Measurements from ENCODE around the gene SUCO. TPM values are rescaled to one million over a fixed set of nuclear protein-coding genes. Genes with fewer than 3 reads are reported as not detected.
"Not testable (repeated sequence)": the region's sequence is repeated elsewhere in the genome, so short reads cannot be mapped to it uniquely, and the experiment has no call there.

SUCO gene
- total RNA-seq, 1 donor from 2014 or later = 120 TPM

- Mint-ChIP-seq H3K27me3 (ENCODE audit: low read depth) (no peaks in the 10 kb centered on the region), H3K4me3 (no peak overlapping the region), H3K4me1 (peaks cover 13% of the 10 kb centered on the region), H3K27ac (no peak overlapping the region), H3K36me3 (peaks cover 25% of the 10 kb centered on the region), H3K9me3 (peaks cover 20% of the 10 kb centered on the region)
- no peak for DNase-seq (ENCODE audit: low spot score in 2 of 2, unreplicated experiment in 2 of 2)
- TF ChIP-seq CTCF (IDR thresholded peaks at IDR 0.05; ENCODE audit: unreplicated experiment) = no peak
Measured at GRCh38 chr1:172612478-172612877, 79.5 kb downstream of the SUCO start.

DNA sequence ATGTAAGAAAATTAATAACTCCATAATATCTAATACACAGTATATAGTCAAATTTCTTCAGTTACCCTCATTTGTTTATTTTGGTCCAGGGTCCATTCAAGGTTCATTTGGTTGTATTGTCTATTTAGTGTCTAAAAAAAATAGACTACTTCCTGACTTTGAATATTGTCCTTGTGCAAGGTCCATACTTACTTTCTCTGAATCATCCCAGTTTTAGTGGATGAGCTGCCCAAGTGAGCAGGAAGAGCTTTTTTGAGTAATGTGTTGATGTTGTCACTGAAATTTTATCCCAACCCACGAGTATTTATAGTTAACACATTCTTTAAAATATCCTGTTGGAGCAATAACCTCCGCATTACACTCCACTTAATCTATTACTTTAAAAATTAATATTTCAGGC is 80.3 kb downstream of the SUCO start:
- Mint-ChIP-seq H3K36me3 (peaks cover 30% of the 10 kb centered on the region), H3K9me3 (peaks cover 27% of the 10 kb centered on the region), H3K27me3 (ENCODE audit: low read depth) (no peaks in the 10 kb centered on the region), H3K4me1 (peaks cover 6% of the 10 kb centered on the region), H3K4me3 (no peak overlapping the region), H3K27ac (no peak overlapping the region)
- no peak for TF ChIP-seq CTCF (IDR thresholded peaks at IDR 0.05; ENCODE audit: unreplicated experiment)
- DNase-seq (ENCODE audit: low spot score in 2 of 2, unreplicated experiment in 2 of 2) = no peak

DNA sequence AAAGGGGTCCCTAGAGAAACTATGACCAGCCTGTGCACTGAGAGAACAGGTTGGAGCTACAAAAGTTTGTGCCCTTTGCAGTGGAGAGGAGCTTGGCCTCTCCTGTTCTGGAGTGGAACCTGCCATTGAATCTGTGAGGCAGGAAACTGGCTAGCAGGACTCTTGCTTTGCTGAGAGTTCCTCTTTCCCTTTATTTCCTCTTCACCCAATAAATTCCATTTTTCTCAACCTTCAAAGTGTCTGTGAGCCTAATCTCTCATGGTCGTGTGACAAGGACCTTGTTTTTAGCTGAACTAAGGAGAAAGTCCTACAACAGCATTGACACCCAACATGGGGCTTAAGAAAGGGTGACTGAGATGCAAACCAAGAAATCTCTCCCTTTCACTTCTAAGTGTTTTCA is 83.2 kb downstream of the SUCO start:
- Mint-ChIP-seq H3K4me1 (no peaks in the 10 kb centered on the region), H3K4me3 (no peak overlapping the region), H3K9me3 (peaks cover 43% of the 10 kb centered on the region), H3K27me3 (ENCODE audit: low read depth) (no peaks in the 10 kb centered on the region), H3K36me3 (peaks cover 31% of the 10 kb centered on the region), H3K27ac (no peak overlapping the region)
- DNase-seq (ENCODE audit: low spot score in 2 of 2, unreplicated experiment in 2 of 2) = no peak
- no peak for TF ChIP-seq CTCF (IDR thresholded peaks at IDR 0.05; ENCODE audit: unreplicated experiment)

DNA sequence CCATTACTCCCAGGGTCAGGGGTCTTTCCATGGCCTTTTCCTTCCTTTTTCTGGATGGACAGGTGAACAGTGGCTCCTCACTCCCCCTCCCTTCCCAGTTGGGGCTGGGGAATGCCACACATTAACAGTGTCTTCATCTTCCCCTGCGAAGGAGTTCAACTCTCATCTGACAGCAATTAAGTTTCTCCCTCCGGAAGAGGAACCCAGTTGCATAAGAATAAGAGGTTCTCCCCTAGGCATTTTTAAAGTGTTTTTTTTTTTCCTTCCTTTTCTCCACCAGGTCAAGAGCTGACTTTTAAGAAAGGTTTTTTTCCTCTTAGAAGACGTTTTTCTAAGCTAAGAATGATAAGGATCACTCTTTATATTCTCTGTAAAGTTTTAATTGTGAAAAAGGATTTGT is 83.7 kb downstream of the SUCO start:
- Mint-ChIP-seq H3K36me3 (peaks cover 33% of the 10 kb centered on the region), H3K4me3 (no peak overlapping the region), H3K4me1 (no peaks in the 10 kb centered on the region), H3K9me3 (peaks cover 47% of the 10 kb centered on the region), H3K27ac (no peak overlapping the region), H3K27me3 (ENCODE audit: low read depth) (no peaks in the 10 kb centered on the region)
- TF ChIP-seq CTCF (IDR thresholded peaks at IDR 0.05; ENCODE audit: unreplicated experiment) = no peak
- no peak for DNase-seq (ENCODE audit: low spot score in 2 of 2, unreplicated experiment in 2 of 2)

DNA sequence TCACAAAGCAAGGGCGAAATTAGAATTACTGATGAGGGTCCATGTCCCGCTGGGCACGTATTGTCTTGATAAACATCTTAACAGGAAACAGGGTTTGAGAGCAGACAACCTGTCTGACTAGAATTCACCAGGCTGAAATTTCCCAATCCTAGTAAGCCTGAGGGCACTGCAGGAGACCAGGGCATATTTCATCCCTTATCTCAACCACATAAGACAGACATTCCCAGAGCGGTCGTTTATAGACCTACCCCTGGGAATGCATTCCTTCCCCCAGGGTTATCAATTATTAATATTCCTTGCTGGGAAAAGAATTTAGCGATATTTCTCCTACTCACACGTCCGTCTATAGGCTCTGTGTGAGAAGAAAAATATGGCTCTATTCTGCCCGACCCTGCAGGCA is 87.7 kb downstream of the SUCO start:
- Mint-ChIP-seq H3K36me3 (peaks cover 31% of the 10 kb centered on the region), H3K9me3 (peaks cover 57% of the 10 kb centered on the region)
- H3K27me3 Mint-ChIP-seq (ENCODE audit: low read depth); H3K4me1 Mint-ChIP-seq; DNase-seq (ENCODE audit: low spot score in 2 of 2, unreplicated experiment in 2 of 2); H3K4me3 Mint-ChIP-seq; H3K27ac Mint-ChIP-seq: not testable (repeated sequence)

- Mint-ChIP-seq H3K36me3 (peaks cover 29% of the 10 kb centered on the region), H3K9me3 (peaks cover 40% of the 10 kb centered on the region), H3K4me3 (no peak overlapping the region), H3K27me3 (ENCODE audit: low read depth) (no peaks in the 10 kb centered on the region), H3K27ac (no peak overlapping the region), H3K4me1 (peaks cover 4% of the 10 kb centered on the region)
- no peak for TF ChIP-seq CTCF (IDR thresholded peaks at IDR 0.05; ENCODE audit: unreplicated experiment)
- DNase-seq (ENCODE audit: low spot score in 2 of 2, unreplicated experiment in 2 of 2) = no peak
Measured at GRCh38 chr1:172622541-172622940, 89.6 kb downstream of the SUCO start.
